ENCODE measurements around the gene LGALS7B.
"Not testable (repeated sequence)": the region's sequence is repeated elsewhere in the genome, so short reads cannot be mapped to it uniquely, and the experiment has no call there.

LGALS7B gene

GRCh38 chr19:38788478-38789243 is at the start of gene LGALS7B:
Gene LGALS7B, plus strand, starts transcription at chr19:38789200. Its CDS starts 27 bp downstream, at chr19:38789227.
- DNase-seq (ENCODE audit: low spot score), result no peak

GRCh38 chr19:38739440-38740256 is 49.4 kb upstream of the LGALS7B start:
- DNase-seq (ENCODE audit: low spot score), result peak; percentile 24

GRCh38 chr19:38740257-38740592 is 48.8 kb upstream of the LGALS7B start:
- DNase-seq (ENCODE audit: low spot score), result no peak

GRCh38 chr19:38740932-38741331 is 48.1 kb upstream of the LGALS7B start:
- no peak for DNase-seq (ENCODE audit: low spot score)

- DNase-seq (ENCODE audit: low spot score), result peak; percentile 16
Observed at GRCh38 chr19:38741670-38742069, 47.3 kb upstream of the LGALS7B start.

GRCh38 chr19:38742296-38742695 is 46.7 kb upstream of the LGALS7B start:
- no peak for DNase-seq (ENCODE audit: low spot score)

- peak; percentile 19 for DNase-seq (ENCODE audit: low spot score)
Observed at GRCh38 chr19:38742906-38743305, 46.1 kb upstream of the LGALS7B start.

- no peak for DNase-seq (ENCODE audit: low spot score)
Observed at GRCh38 chr19:38743394-38744297, 45.4 kb upstream of the LGALS7B start.

GRCh38 chr19:38744298-38744681 is 44.7 kb upstream of the LGALS7B start, which contains the start of gene CAPN12:
Gene CAPN12, minus strand, starts transcription at chr19:38744474. Its CDS starts 309 bp downstream, at chr19:38744165.
- DNase-seq (ENCODE audit: low spot score), result no peak

GRCh38 chr19:38744874-38745273 is 44.1 kb upstream of the LGALS7B start:
- no peak for DNase-seq (ENCODE audit: low spot score)

- DNase-seq (ENCODE audit: low spot score), result peak; percentile 25
Observed at GRCh38 chr19:38745316-38745715, 43.7 kb upstream of the LGALS7B start.

GRCh38 chr19:38753783-38754182 is 35.2 kb upstream of the LGALS7B start:
- not testable (repeated sequence) for DNase-seq (ENCODE audit: low spot score)

GRCh38 chr19:38754196-38754595 is 34.8 kb upstream of the LGALS7B start:
- DNase-seq (ENCODE audit: low spot score), result not testable (repeated sequence)

GRCh38 chr19:38759590-38760003 is 29.4 kb upstream of the LGALS7B start:
- DNase-seq (ENCODE audit: low spot score), result no peak

- DNase-seq (ENCODE audit: low spot score), result not testable (repeated sequence)
Observed at GRCh38 chr19:38760805-38761517, 28.0 kb upstream of the LGALS7B start.

- not testable (repeated sequence) for DNase-seq (ENCODE audit: low spot score)
Observed at GRCh38 chr19:38761884-38762389, 27.1 kb upstream of the LGALS7B start.

GRCh38 chr19:38763795-38764220 is 25.2 kb upstream of the LGALS7B start:
- no peak for DNase-seq (ENCODE audit: low spot score)

- no peak for DNase-seq (ENCODE audit: low spot score)
Observed at GRCh38 chr19:38765214-38765613, 23.8 kb upstream of the LGALS7B start.

- no peak for DNase-seq (ENCODE audit: low spot score)
Observed at GRCh38 chr19:38766276-38767047, 22.5 kb upstream of the LGALS7B start.

- peak; percentile 79 for DNase-seq (ENCODE audit: low spot score)
Observed at GRCh38 chr19:38769635-38770211, 19.3 kb upstream of the LGALS7B start.

All from D341Med (cell line).